Measurements from ENCODE around the gene ZBED3.

- TF ChIP-seq CTCF (IDR thresholded peaks at IDR 0.05) (no peak), POLR2A (IDR thresholded peaks at IDR 0.05) (no peak)
Measured at GRCh38 chr5:77066184-77066583, 20.9 kb downstream of the ZBED3 start.
